ENCODE measurements around the gene ASCL5. TPM values are rescaled to one million over a fixed set of nuclear protein-coding genes. Genes with fewer than 3 reads are reported as not detected.

ASCL5 gene
- total RNA-seq, 1 donor from 2014 or later: not detected

DNA sequence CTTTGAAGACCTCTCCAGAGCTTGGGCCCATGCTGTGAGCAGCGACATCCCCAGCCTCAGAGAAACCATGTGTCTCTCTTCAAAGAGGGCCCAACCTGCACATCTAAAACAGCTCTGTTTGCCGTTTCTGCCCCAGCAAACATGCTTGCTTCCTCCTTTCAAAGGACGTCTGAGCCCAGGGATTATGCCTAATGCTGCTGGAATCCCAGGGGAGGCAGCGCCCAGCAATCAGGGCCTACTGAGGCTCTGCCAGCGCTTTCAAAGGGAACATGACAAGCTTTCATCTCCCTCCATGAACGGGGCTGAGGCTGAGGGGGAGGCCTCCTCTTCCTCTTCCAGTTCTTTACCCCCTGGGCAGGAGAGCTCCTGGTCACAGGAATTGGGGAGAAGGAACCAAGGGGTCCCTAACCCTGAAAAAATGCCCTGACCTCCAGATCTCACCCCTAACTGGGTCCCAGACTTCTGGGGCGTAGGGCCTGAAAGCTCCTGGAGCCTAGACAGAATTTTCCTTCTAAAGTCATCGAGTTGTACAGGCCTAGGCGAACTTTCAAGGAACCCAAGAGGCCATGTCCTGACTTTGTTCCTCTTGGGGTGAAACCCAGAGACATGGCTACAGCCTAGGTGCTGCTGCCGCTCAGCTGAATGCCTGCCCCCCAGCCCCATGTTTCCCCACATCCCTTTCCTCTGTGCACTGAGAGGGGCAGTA is 13.4 kb upstream of the ASCL5 start:
- H3K36me3 ChIP-seq: peaks cover 80% of the 10 kb centered on the region
- DNase-seq: no peak
- no peak for ATAC-seq
- TF ChIP-seq, protein P1, sequence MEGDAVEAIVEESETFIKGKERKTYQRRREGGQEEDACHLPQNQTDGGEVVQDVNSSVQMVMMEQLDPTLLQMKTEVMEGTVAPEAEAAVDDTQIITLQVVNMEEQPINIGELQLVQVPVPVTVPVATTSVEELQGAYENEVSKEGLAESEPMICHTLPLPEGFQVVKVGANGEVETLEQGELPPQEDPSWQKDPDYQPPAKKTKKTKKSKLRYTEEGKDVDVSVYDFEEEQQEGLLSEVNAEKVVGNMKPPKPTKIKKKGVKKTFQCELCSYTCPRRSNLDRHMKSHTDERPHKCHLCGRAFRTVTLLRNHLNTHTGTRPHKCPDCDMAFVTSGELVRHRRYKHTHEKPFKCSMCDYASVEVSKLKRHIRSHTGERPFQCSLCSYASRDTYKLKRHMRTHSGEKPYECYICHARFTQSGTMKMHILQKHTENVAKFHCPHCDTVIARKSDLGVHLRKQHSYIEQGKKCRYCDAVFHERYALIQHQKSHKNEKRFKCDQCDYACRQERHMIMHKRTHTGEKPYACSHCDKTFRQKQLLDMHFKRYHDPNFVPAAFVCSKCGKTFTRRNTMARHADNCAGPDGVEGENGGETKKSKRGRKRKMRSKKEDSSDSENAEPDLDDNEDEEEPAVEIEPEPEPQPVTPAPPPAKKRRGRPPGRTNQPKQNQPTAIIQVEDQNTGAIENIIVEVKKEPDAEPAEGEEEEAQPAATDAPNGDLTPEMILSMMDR (IDR thresholded peaks at IDR 0.05): no peak
- H3K4me3 ChIP-seq: no peak overlapping the region
- H3K27me3 ChIP-seq (ENCODE audit: low read depth): no peaks in the 10 kb centered on the region
- H3K9me3 ChIP-seq: no peaks in the 10 kb centered on the region
- H3K4me1 ChIP-seq: no peaks in the 10 kb centered on the region
- H3K27ac ChIP-seq: no peak overlapping the region
- intact Hi-C loops (cut with DNase I): no loop called here

DNA sequence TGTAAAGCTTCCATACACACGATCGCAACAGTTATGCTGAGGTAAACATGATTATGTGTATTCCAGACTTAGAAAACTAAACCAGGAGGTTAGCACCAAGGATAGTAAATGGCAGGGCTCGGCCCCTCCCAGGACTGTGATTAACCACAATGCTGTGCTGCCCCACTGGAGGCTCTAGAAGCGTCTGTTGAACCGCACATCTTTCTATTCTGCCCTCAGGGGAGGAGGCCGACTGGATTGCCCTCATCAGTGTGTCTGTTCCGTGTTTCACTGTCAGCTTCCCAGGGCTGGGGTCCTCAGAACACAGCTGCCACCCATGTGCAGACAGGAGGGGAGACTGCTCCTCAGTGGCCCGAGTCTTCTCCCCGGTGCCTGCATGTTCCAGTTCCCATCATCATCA is 12.8 kb upstream of the ASCL5 start:
- no peaks in the 10 kb centered on the region for H3K9me3 ChIP-seq
- intact Hi-C loops (cut with DNase I): no loop called here
- ATAC-seq (no peak), DNase-seq (no peak)
- TF ChIP-seq, protein P1 (IDR thresholded peaks at IDR 0.05): no peak
- no peak overlapping the region for H3K27ac ChIP-seq
- no peaks in the 10 kb centered on the region for H3K4me1 ChIP-seq
- peaks cover 80% of the 10 kb centered on the region for H3K36me3 ChIP-seq
- H3K4me3 ChIP-seq: no peak overlapping the region
- H3K27me3 ChIP-seq (ENCODE audit: low read depth): no peaks in the 10 kb centered on the region

DNA sequence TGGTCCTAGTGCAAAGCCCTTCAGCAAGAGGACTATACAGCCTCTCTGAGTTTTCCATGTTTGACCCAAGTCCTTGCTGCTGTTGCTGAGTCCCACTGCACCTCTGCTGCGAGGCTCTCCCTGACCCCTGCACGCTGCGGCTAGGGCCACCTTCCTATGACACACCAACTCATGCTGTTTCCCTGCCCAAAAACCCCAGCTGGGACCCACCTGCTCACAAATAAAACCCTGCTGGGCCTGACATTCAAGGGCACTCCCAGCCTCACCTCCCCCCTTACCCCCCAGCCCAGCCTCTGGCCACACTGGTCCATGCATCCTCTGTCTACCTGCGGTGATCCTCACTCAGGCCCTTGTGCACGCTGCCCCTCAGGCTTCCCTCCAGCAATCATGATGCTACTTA is 12.3 kb upstream of the ASCL5 start:
- no peak for DNase-seq
- Histone ChIP-seq H3K4me1 (no peaks in the 10 kb centered on the region), H3K36me3 (peaks cover 78% of the 10 kb centered on the region), H3K9me3 (no peaks in the 10 kb centered on the region), H3K27ac (no peak overlapping the region), H3K27me3 (ENCODE audit: low read depth) (no peaks in the 10 kb centered on the region), H3K4me3 (no peak overlapping the region)
- ATAC-seq: no peak
- TF ChIP-seq, protein P1 (IDR thresholded peaks at IDR 0.05): no peak
- intact Hi-C loops (cut with DNase I): no loop called here

DNA sequence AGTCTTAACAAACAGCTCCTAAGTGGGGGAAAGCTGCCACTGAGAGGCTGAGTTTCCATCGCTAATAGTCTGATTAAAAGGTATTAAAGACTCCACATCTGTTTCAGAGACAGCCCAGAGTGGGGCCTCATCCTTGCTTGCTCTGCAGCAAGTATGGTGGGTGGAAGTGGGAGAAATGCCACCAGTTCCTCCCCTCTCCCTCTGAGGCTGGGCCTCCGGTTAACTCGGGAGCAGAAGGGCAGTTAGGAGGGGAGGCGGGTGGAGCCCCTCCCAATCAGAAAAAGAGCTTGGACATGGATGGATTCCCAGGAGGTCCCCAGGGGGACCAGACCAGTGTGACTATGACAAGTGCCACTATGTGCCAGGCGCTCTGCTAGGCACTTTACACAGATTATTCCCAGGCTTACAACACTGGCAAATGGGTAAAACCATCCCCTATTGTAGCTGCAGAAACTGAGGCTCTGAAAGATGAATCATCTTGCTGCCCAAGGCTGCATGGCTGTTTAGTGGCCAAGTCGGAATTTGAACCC is 11.4 kb upstream of the ASCL5 start:
- ATAC-seq (no peak), DNase-seq (no peak)
- no peaks in the 10 kb centered on the region for H3K9me3 ChIP-seq
- no peak overlapping the region for H3K27ac ChIP-seq
- intact Hi-C loops (cut with DNase I): no loop called here
- no peak overlapping the region for H3K4me3 ChIP-seq
- H3K4me1 ChIP-seq: no peaks in the 10 kb centered on the region
- TF ChIP-seq, protein P1 (IDR thresholded peaks at IDR 0.05): no peak
- no peaks in the 10 kb centered on the region for H3K27me3 ChIP-seq (ENCODE audit: low read depth)
- peaks cover 68% of the 10 kb centered on the region for H3K36me3 ChIP-seq

DNA sequence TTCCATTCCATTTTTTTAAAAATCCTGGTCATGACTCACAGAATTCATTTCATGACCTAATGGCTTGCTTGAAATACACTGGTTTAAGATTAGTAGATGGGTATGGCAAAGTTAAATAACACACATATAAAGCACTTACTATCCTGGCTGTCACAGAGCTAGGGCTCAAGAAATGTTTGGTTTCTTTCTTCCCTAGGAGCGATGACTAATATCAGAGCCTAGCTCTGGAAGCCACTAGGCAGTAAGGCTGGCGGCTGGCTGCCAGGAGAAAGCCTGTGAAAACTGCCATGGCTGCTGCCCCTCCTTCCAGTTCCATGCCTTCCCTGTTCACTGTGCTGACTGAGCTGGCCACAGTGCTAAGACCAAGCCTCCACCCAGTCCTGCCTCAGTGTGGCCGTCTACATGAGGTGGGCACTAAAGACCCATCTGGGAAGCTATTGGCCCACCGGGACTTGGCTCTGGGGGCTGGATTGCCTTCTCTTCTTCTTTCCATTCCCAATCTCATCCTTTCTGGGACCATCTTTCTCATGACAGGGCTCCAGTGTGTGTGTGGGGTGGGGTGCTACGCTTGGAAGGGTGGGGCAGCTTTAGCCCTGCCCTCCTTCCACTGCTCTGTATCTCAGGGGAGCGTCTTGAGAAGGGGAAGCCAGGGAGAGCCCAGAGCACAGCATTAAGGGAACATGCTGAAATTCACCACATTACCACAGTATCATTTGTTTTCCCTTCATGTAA is 10.8 kb upstream of the ASCL5 start:
- Histone ChIP-seq H3K27me3 (ENCODE audit: low read depth) (no peaks in the 10 kb centered on the region), H3K4me3 (no peak overlapping the region), H3K4me1 (no peaks in the 10 kb centered on the region), H3K36me3 (peaks cover 62% of the 10 kb centered on the region), H3K27ac (no peak overlapping the region), H3K9me3 (no peaks in the 10 kb centered on the region)
- DNase-seq (no peak), ATAC-seq (peak; percentile 11 to 46)
- intact Hi-C loops (cut with DNase I): no loop called here
- TF ChIP-seq, protein P1 (IDR thresholded peaks at IDR 0.05): no peak
